8988T (cell line): ENCODE measurements around the gene ZNF554.
"Not testable (repeated sequence)": the region's sequence is repeated elsewhere in the genome, so short reads cannot be mapped to it uniquely, and the experiment has no call there.

Experiments used
- DNase-seq: peaks from one replicate; pipeline ENCODE4 v3.0.0; 2011

Gene ZNF554

DNA sequence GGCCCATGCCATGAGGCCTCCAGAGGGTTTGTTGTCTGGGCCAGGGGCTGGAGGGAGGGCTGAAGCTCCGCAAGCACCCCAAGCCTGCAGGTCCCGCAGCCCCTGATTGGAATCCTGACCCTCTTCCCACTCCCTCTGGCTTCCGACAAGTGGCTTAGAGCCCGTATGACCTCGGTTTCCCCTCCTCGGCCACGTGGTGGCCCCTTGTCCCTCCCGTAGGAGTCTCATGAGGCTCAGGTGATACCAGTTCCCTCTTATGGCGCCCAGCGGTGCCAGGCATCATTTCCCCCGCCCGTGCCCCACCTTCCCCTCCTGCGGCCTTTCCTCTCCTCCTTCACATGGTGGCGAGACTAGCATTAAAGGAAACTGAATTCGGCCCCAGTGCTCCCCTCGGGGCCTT lies 28.2 kb upstream of the ZNF554 start:
- DNase-seq, result no peak

GRCh38 chr19:2791876-2792275 lies 27.8 kb upstream of the ZNF554 start:
- no peak for DNase-seq

- not testable (repeated sequence) for DNase-seq
Measured at GRCh38 chr19:2792666-2793065, 27.0 kb upstream of the ZNF554 start.

DNA sequence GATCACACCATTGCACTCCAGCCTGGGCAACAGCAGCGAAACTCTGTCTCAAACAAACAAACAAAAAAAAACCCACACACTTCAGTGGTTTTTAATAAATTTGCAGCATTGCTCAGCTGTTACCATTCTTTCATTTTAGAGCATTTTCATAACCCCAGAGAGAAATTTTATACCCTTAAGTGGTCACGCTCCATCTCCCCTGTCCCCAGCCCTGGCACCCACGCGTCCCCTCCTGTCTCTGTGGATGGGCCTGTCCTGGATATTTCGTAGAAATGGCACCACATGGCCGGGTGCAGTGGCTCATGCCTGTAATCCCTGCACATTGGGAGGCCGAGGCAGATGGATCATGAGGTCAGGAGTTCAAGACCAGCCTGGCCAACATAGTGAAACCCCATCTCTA lies 26.5 kb upstream of the ZNF554 start:
- no peak for DNase-seq

DNA sequence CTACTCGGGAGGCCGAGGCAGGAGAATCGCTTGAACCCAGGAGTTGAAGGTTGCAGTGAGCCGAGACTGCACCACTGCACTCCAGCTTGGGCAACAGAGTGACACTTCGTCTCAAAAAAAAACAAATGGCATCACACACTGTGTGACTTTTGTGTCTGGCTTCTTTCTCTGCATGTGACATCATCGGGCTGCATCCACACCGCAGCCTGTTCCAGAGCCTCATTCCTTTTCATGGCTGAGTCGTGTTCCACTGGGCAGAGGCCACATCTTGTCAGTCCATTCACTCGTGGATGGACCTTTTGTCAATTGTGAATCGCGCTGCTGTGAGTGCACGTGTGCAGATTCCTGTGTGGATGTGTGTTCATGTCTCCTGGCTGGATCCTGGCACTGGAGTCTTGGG lies 26.1 kb upstream of the ZNF554 start:
- DNase-seq, result no peak

DNA sequence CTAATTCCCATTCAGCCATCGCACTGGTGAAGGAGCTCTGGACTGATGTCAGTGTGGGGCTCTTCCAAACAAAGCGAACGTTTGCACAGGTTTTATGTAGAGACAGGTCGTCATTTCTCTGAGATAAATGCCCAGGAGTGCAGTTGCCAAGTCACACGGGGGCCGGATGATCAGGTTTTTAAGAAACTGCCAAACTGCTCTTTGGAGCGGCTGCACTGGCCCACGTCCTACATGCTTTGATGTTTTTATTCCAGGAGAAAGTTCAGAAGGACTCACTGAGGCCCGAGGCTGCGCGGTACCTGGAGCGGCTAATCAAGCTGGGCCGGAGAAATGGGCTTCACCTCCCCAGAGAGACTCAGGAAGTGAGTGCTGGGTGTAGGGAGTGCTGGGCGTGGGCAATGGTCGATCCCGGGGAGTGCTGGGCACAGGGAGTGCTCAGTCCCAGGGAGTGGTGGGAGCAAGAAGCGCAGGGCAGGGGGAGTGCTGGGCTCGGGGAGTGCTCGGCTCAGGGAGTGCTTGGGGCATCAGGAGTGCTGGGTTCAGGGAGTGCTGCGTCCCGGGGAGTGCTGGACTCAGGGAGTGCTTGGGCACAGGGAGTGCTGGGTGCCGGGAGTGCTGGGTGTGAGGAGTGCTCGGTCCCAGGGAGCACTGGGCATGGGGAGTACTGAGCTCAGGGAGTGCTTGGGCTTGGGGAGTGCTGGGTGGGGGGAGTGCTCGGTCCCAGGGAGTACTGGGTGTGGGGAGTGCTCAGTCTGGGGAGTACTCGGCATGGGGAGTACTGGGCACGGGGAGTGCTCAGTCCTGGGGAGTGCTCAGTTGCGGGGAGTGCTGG lies 23.6 kb upstream of the ZNF554 start:
- DNase-seq, result no peak

DNA sequence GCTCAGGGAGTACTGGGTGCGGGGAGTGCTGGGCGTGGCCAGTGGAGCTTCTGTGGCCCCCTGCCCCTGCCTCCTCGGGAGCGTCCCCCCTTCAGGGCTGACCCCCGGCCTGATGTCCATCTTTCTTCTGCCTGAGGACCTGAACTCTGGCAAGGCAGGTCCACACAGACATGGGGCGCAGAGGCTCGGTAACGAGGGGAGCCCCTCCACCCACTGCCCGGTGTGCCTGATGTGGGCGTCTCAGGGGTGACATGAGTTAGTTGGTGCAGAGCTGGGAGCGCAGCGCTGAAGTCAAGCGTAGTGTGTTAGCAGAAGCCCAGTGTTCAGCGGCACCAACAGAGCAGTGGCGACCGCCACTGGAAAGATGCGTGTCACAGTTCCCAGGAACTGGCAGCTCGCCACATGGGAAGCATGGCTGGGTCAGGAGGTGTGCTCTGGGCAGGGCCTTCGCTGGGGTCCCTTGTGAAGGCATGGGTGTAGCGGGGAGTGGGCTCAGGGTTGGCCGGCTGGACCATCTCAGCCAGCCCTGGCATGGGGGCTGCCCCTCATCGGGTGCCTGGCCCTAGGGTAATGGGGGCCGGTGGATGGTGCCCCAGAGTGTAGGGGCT lies 22.9 kb upstream of the ZNF554 start:
- no peak for DNase-seq

- DNase-seq, result no peak
Measured at GRCh38 chr19:2797280-2797679, 22.4 kb upstream of the ZNF554 start.

DNA sequence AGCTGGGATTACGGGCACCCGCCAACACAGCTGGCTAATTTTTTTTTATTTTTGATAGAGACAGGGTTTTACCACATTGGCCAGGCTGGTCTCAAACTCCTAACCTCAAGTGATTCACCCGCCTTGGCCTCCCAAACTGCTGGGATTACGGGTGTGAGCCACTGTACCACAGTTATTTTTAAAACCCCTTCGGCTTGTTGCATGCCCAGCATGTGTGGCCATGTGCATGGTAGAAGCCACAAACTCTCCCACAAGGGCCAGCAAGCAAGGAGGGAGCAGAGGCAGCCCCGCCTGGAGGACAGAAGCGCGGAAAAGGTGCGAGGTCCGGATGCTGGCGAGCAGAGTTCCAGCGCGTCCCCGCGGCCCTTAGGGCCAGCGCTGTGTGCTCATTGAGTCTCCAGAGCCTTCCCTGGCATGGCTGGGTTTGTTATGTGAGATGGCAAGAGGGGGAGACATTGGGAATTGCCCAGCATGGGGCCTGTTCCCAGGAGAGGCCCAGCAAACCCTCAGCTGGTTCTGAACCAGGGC lies 21.4 kb upstream of the ZNF554 start:
- no peak for DNase-seq

- DNase-seq, result no peak
Measured at GRCh38 chr19:2798733-2799132, 20.9 kb upstream of the ZNF554 start.

- no peak for DNase-seq
Measured at GRCh38 chr19:2799273-2800020, 20.2 kb upstream of the ZNF554 start.

GRCh38 chr19:2800506-2800905 lies 19.2 kb upstream of the ZNF554 start:
- DNase-seq, result no peak

- DNase-seq, result no peak
Measured at GRCh38 chr19:2802826-2803225, 16.8 kb upstream of the ZNF554 start.

DNA sequence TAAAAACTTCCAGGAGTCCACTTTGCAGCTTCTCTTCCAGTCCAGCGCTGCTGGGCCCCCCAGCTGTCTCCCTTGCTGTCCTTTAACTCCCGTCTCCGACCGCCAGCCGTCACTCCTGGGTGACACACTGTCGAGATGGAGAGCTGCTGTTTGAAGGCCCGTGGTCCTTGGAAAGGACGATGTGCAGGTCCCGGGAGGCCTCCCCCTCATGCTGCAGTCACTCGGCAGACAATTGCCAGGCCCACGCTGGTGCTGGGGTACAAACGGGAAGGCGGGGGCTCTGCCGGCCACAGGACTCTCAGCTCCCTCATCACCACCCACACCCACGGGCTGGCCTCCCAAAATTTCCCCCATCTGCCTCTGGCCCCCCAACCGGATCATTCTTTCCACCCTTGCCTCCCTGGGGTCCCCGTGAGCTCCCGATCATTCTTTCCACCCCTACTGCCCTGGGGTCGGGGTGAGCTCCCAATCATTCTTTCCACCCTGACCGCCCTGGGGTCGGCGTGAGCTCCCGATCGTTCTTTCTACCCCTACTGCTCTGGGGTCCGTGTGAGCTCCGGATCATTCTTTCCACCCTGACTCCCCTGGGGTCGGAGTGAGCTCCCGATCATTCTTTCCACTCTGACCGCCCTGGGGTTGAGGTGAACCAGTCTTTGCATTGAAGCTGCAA lies 16.0 kb upstream of the ZNF554 start:
- DNase-seq, result no peak

GRCh38 chr19:2804156-2805004 lies 15.3 kb upstream of the ZNF554 start:
- no peak for DNase-seq

GRCh38 chr19:2805261-2805900 lies 14.3 kb upstream of the ZNF554 start:
- no peak for DNase-seq

DNA sequence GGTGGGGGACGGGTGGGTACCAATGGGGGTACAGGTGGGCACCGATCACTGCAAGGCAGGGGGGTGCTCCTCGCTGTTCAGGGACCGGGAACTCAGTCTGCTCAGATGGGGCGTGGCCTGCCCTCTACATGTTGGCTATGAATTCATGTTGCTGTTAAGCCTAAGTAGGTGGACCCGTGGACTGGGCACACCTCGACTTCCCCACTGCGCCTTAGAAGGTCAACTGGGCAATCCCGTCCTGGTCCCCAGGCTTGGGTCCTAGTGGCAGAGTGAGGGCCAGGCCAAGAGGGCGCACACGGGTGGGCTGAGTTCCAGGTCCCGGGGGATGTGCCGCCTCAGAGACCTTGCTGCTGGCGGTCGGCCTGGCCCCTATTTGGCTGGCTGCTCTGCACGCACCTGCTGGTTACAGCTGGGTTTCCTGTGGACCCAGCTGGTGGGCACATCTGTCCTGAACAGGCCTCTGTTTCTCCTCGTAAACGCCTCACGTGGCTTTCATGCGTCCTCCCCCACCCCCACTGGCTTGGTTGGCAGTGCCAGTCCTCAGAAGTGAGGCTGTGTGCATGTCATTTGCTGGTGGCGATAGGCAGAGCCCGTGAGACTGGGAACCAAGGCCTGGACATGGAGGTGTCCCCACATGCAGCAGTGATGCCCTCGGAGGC lies 13.5 kb upstream of the ZNF554 start:
- no peak for DNase-seq

DNA sequence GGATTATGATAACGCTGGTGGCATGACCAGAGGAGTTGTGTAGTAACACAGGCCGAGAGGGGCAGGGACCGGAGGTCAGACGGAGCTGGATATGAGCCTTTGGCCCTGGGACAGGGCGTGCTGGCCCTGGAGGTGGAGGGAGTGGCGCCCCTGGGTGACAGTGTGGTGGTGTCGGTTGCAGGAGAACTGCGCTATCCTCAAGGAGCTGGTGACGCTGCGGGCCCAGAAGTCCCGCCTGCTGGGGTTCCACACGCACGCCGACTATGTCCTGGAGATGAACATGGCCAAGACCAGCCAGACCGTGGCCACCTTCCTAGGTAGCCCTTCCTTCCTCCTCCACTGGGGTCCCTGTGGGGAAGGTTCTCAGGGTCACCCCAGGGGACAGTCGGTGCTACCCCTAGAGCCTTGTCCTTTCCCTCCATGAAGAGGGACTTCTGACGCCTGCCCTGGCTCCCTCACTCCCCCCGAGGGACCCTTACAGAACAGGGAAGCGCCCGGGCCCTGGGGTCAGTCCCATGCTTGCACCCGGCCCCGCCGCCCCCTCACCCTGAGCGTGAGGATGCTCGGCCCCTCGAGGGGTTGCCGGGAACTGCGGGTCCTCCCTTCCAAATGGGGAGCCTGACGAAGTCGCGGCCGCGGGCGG lies 12.8 kb upstream of the ZNF554 start:
- no peak for DNase-seq

DNA sequence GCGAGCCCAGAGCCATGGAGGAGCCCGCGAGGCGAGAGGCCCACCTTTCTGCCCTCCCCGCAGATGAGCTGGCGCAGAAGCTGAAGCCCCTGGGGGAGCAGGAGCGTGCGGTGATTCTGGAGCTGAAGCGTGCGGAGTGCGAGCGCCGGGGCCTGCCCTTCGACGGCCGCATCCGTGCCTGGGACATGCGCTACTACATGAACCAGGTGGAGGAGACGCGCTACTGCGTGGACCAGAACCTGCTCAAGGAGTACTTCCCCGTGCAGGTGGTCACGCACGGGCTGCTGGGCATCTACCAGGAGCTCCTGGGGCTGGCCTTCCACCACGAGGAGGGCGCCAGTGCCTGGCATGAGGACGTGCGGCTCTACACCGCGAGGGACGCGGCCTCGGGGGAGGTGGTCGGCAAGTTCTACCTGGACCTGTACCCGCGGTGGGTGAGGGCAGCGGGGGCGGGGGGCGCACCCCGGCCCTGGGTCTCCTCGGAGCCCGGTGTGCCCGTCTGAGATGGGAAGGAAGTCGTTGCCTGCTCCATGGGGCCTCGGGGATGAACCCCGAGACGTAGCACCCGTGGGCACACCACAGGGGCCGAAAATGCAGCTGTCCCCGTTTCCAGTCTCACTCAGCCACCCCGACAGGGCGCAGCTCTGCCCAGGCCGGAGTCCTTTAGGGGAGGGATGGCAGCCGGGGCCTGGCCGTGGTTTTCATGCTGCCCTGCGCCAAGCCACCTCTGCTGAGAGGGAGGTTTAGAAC lies 12.1 kb upstream of the ZNF554 start:
- DNase-seq, result no peak
